Measurements from ENCODE around the gene TMEM238. TPM values are rescaled to one million over a fixed set of nuclear protein-coding genes. Genes with fewer than 3 reads are reported as not detected.

The TMEM238 gene
- total RNA-seq, 1 donor = 1.9 TPM

- no peaks in the 10 kb centered on the region for H3K9me3 ChIP-seq (ENCODE audit: low read depth, low read length)
- peaks cover 34% of the 10 kb centered on the region for H3K27me3 ChIP-seq (ENCODE audit: insufficient read depth, low read length)
- no peak overlapping the region for H3K4me3 ChIP-seq (ENCODE audit: low read length)
- peaks cover 1% of the 10 kb centered on the region for H3K4me1 ChIP-seq (ENCODE audit: insufficient read depth, low read length)
Observed at GRCh38 chr19:55373993-55374757, 9.9 kb downstream of the TMEM238 start.

- H3K27me3 ChIP-seq (ENCODE audit: insufficient read depth, low read length) = peaks cover 41% of the 10 kb centered on the region
- H3K4me1 ChIP-seq (ENCODE audit: insufficient read depth, low read length) = peaks cover 6% of the 10 kb centered on the region
- no peak overlapping the region for H3K4me3 ChIP-seq (ENCODE audit: low read length)
- no peaks in the 10 kb centered on the region for H3K9me3 ChIP-seq (ENCODE audit: low read depth, low read length)
Observed at GRCh38 chr19:55373306-55373992, 10.6 kb downstream of the TMEM238 start.

GRCh38 chr19:55372316-55373081, 11.6 kb downstream of the TMEM238 start:
- H3K4me3 ChIP-seq (ENCODE audit: low read length) = no peak overlapping the region
- no peaks in the 10 kb centered on the region for H3K9me3 ChIP-seq (ENCODE audit: low read depth, low read length)
- H3K4me1 ChIP-seq (ENCODE audit: insufficient read depth, low read length) = peaks cover 6% of the 10 kb centered on the region
- H3K27me3 ChIP-seq (ENCODE audit: insufficient read depth, low read length) = peaks cover 42% of the 10 kb centered on the region

- peaks cover 36% of the 10 kb centered on the region for H3K27me3 ChIP-seq (ENCODE audit: insufficient read depth, low read length)
- H3K9me3 ChIP-seq (ENCODE audit: low read depth, low read length) = no peaks in the 10 kb centered on the region
- no peak within 1 kb of the TSS for H3K4me3 ChIP-seq (ENCODE audit: low read length)
- H3K4me1 ChIP-seq (ENCODE audit: insufficient read depth, low read length) = peaks cover 6% of the 10 kb centered on the region
Observed at GRCh38 chr19:55370305-55370988, 13.6 kb downstream of the TMEM238 start, which contains the start of gene IL11. TSS of gene IL11 (minus strand) at chr19:55370463. CDS start at chr19:55370310, 153 bp downstream.

GRCh38 chr19:55369653-55370304, 14.3 kb downstream of the TMEM238 start:
- Histone ChIP-seq H3K4me1 (ENCODE audit: insufficient read depth, low read length) (peaks cover 6% of the 10 kb centered on the region), H3K4me3 (ENCODE audit: low read length) (no peak overlapping the region), H3K27me3 (ENCODE audit: insufficient read depth, low read length) (peaks cover 33% of the 10 kb centered on the region), H3K9me3 (ENCODE audit: low read depth, low read length) (no peaks in the 10 kb centered on the region)

- peaks cover 33% of the 10 kb centered on the region for H3K27me3 ChIP-seq (ENCODE audit: insufficient read depth, low read length)
- H3K9me3 ChIP-seq (ENCODE audit: low read depth, low read length) = no peaks in the 10 kb centered on the region
- H3K4me1 ChIP-seq (ENCODE audit: insufficient read depth, low read length) = peaks cover 6% of the 10 kb centered on the region
Observed at GRCh38 chr19:55368701-55369563, 15.2 kb downstream of the TMEM238 start.

GRCh38 chr19:55368106-55368505, 16.0 kb downstream of the TMEM238 start:
- Histone ChIP-seq H3K4me3 (ENCODE audit: low read length) (no peak overlapping the region), H3K4me1 (ENCODE audit: insufficient read depth, low read length) (peaks cover 6% of the 10 kb centered on the region), H3K27me3 (ENCODE audit: insufficient read depth, low read length) (peaks cover 33% of the 10 kb centered on the region), H3K9me3 (ENCODE audit: low read depth, low read length) (no peaks in the 10 kb centered on the region)

More at GRCh38 chr19:55368701-55369563, 15.2 kb downstream of the TMEM238 start:
- H3K4me3 ChIP-seq (ENCODE audit: low read length) = no peak overlapping the region

GRCh38 chr19:55366790-55367189, 17.3 kb downstream of the TMEM238 start:
- Histone ChIP-seq H3K4me3 (ENCODE audit: low read length) (no peak overlapping the region), H3K4me1 (ENCODE audit: insufficient read depth, low read length) (peaks cover 6% of the 10 kb centered on the region), H3K9me3 (ENCODE audit: low read depth, low read length) (no peaks in the 10 kb centered on the region), H3K27me3 (ENCODE audit: insufficient read depth, low read length) (peaks cover 23% of the 10 kb centered on the region)

GRCh38 chr19:55365964-55366363, 18.1 kb downstream of the TMEM238 start:
- Histone ChIP-seq H3K27me3 (ENCODE audit: insufficient read depth, low read length) (peaks cover 19% of the 10 kb centered on the region), H3K9me3 (ENCODE audit: low read depth, low read length) (no peaks in the 10 kb centered on the region), H3K4me1 (ENCODE audit: insufficient read depth, low read length) (peaks cover 6% of the 10 kb centered on the region)

GRCh38 chr19:55365245-55365644, 18.8 kb downstream of the TMEM238 start:
- Histone ChIP-seq H3K9me3 (ENCODE audit: low read depth, low read length) (no peaks in the 10 kb centered on the region), H3K4me3 (ENCODE audit: low read length) (no peak overlapping the region), H3K4me1 (ENCODE audit: insufficient read depth, low read length) (peaks cover 6% of the 10 kb centered on the region), H3K27me3 (ENCODE audit: insufficient read depth, low read length) (peaks cover 14% of the 10 kb centered on the region)

More at GRCh38 chr19:55365964-55366363, 18.1 kb downstream of the TMEM238 start:
- H3K4me3 ChIP-seq (ENCODE audit: low read length) = no peak overlapping the region

- Histone ChIP-seq H3K4me3 (ENCODE audit: low read length) (no peak within 1 kb of the TSS), H3K9me3 (ENCODE audit: low read depth, low read length) (no peaks in the 10 kb centered on the region), H3K27me3 (ENCODE audit: insufficient read depth, low read length) (no peaks in the 10 kb centered on the region), H3K4me1 (ENCODE audit: insufficient read depth, low read length) (no peaks in the 10 kb centered on the region)
Observed at GRCh38 chr19:55362990-55363716, 20.9 kb downstream of the TMEM238 start, which contains the start of gene GARIN5B. TSS of gene GARIN5B (minus strand) at chr19:55363260. CDS start at chr19:55363066, 194 bp downstream.

GRCh38 chr19:55362174-55362989, 21.7 kb downstream of the TMEM238 start:
- no peaks in the 10 kb centered on the region for H3K27me3 ChIP-seq (ENCODE audit: insufficient read depth, low read length)

More at GRCh38 chr19:55362174-55362989, 21.7 kb downstream of the TMEM238 start:
- H3K4me3 ChIP-seq (ENCODE audit: low read length) = no peak overlapping the region
- no peaks in the 10 kb centered on the region for H3K4me1 ChIP-seq (ENCODE audit: insufficient read depth, low read length)
- no peaks in the 10 kb centered on the region for H3K9me3 ChIP-seq (ENCODE audit: low read depth, low read length)

Data from mononuclear cell (primary cell).